PFSK-1 (cell line): ENCODE data around the gene APOBEC2.

Experiments
- FOXP2 ChIP-seq: optimal IDR thresholded peaks from 2 replicates; pipeline ENCODE3; 2011; ENCODE audit warnings: borderline replicate concordance, control low read depth, inconsistent platforms; ENCODE audit not compliant: insufficient read depth; ENCODE audit errors: extremely low read length, extremely low read depth
- POLR2AphosphoS5 ChIP-seq: IDR thresholded peaks from 2 replicates; pipeline ENCODE4 v1.6.1; 2012; ENCODE audit warnings: low read depth, mild to moderate bottlenecking, control low read depth, low read length, moderate library complexity
- SIN3A ChIP-seq: IDR thresholded peaks from 2 replicates; pipeline ENCODE4 v1.6.1; 2012; ENCODE audit warnings: mild to moderate bottlenecking, low read length, moderate library complexity, borderline replicate concordance; ENCODE audit not compliant: insufficient read depth
- TAF1 ChIP-seq: IDR thresholded peaks from 2 replicates; pipeline ENCODE4 v1.6.1; 2012; ENCODE audit warnings: low read length, control low read depth, borderline replicate concordance; ENCODE audit not compliant: insufficient read depth
- TF ChIP-seq, protein P1 (sequence below), 2 experiments: IDR thresholded peaks; 2 replicates each; pipeline versions ENCODE4 v1.6.1 to v1.8.0; 2011 to 2012; ENCODE audit warnings: low read depth in 2 of 2, low read length in 2 of 2, control low read depth in 1 of 2, inconsistent platforms in 1 of 2, mild to moderate bottlenecking in 1 of 2, moderate library complexity in 1 of 2; ENCODE audit not compliant: insufficient read depth in 1 of 2

APOBEC2 gene

DNA sequence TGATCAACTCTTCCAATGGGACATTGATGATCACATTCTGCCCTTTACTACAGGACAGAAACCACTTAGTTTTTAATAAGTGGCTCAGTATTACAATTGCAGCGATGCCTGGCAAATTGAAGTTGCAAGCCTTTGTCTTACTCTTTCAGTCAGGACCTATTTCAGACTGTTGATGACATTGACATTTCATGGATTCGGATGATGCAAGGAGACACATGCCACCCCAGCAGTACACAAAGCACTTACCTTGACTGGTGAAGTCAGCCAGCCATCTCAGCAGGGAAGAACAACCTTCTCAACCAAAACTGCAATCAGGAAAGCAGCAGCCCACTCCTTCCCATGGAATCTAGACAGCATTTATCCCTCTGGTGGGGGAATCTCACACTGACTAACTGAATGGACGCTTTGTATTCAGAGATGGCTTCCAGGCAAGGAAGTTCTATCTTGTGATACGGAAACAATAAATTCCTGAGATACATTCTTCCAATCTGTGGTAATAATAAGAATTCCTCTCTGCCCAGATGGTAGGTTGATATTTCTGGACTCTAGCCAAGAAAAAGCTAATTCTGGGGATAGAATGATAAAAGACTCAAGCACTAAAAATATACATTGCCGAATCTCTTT is 44.6 kb downstream of the APOBEC2 start:
- TF ChIP-seq SIN3A (no peak), TAF1 (no peak), POLR2AphosphoS5 (no peak), FOXP2 (no peak)
- TF ChIP-seq, protein P1, sequence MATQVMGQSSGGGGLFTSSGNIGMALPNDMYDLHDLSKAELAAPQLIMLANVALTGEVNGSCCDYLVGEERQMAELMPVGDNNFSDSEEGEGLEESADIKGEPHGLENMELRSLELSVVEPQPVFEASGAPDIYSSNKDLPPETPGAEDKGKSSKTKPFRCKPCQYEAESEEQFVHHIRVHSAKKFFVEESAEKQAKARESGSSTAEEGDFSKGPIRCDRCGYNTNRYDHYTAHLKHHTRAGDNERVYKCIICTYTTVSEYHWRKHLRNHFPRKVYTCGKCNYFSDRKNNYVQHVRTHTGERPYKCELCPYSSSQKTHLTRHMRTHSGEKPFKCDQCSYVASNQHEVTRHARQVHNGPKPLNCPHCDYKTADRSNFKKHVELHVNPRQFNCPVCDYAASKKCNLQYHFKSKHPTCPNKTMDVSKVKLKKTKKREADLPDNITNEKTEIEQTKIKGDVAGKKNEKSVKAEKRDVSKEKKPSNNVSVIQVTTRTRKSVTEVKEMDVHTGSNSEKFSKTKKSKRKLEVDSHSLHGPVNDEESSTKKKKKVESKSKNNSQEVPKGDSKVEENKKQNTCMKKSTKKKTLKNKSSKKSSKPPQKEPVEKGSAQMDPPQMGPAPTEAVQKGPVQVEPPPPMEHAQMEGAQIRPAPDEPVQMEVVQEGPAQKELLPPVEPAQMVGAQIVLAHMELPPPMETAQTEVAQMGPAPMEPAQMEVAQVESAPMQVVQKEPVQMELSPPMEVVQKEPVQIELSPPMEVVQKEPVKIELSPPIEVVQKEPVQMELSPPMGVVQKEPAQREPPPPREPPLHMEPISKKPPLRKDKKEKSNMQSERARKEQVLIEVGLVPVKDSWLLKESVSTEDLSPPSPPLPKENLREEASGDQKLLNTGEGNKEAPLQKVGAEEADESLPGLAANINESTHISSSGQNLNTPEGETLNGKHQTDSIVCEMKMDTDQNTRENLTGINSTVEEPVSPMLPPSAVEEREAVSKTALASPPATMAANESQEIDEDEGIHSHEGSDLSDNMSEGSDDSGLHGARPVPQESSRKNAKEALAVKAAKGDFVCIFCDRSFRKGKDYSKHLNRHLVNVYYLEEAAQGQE (IDR thresholded peaks at IDR 0.05; ENCODE audit: insufficient read depth in 1 of 2, low read depth in 2 of 2, low read length in 2 of 2): no peak

DNA sequence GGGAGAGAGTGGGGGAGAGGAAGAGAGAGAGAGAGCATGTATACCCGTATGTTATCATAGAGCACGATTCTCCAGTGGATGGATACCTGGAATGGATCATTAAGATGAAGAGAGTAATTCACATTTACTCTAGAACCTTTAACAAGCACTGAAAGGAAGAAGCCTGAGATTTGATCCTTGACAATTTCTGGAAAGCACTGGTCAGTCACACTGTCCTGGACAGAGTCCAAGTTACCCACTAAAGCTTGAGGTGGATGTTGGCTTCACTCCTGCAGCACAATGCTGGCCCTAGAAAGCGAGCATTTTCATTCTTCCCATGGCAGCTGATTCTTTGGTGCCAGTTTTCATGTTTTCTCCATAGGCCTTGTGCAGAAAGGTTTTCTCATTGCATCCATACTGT is 45.4 kb downstream of the APOBEC2 start:
- TF ChIP-seq FOXP2 (no peak), POLR2AphosphoS5 (no peak), SIN3A (no peak), TAF1 (no peak)
- TF ChIP-seq, protein P1 (IDR thresholded peaks at IDR 0.05; ENCODE audit: insufficient read depth in 1 of 2, low read depth in 2 of 2, low read length in 2 of 2): no peak

DNA sequence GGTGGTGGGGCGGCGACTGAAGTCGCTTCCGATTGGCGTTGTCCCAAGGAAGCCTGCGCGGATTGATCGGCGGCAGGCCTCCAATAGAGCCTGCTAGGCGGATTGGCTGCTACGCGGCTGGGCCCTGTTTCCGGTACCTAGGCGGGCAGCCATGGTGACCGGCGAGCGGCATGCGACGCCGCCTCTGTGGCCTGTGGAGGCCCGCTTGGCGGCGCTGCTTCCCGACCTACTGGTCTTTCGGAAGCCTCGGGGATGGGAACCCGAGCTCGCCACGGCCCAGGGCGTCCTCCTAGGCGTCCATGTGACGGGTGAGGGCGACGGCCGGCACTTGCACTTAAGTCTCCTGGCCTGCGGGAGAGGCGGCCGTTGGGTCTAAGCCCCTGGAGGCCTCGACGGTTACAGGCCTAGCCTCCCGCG is 47.9 kb downstream of the APOBEC2 start:
- no peak for TF ChIP-seq SIN3A
- TF ChIP-seq, protein P1 (IDR thresholded peaks at IDR 0.05; ENCODE audit: insufficient read depth in 1 of 2, low read depth in 2 of 2, low read length in 2 of 2): no peak
- no peak for TF ChIP-seq FOXP2
- TF ChIP-seq POLR2AphosphoS5: no peak
- TF ChIP-seq TAF1: no peak

DNA sequence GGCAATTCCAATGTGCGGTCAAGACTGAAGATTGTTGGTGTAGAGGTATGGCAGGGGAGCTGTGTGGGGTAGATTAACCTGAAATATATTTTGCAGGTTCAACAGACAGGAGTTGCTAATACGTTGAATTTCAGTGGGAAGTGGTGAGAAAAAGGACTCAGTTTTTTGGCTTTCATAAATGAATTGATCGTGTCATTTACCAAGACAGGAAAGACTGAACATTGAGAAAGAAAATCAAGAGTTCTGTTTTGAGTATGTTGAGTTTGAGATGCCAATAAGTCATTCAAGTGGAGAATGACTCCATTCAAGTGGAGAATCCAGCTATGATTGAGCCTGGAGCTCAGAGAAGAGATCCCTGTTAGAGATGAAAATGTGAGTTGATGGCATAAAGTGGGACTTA is 50.8 kb downstream of the APOBEC2 start:
- TF ChIP-seq FOXP2 (no peak), SIN3A (no peak), TAF1 (no peak), POLR2AphosphoS5 (no peak)
- TF ChIP-seq, protein P1 (IDR thresholded peaks at IDR 0.05; ENCODE audit: insufficient read depth in 1 of 2, low read depth in 2 of 2, low read length in 2 of 2): no peak
